Upper lobe of left lung (tissue), 4 donors: Measurements from ENCODE around the gene NDUFB10.

Experiments
- CTCF ChIP-seq, 6 experiments: fragments of 450-650 bp in 4 of 6; fragments of 200-600 bp in 2 of 6; sonication (generic) in 2 of 6; IDR thresholded peaks; one replicate each; pipeline ENCODE4 v1.5.1; 2016 to 2019; ENCODE audit warnings: antibody characterized with exemption in 6 of 6
- EP300 ChIP-seq, 4 donors: sonication (generic); formaldehyde crosslinking; IDR thresholded peaks; one replicate each; pipeline ENCODE4 v1.5.1; 2017; ENCODE audit warnings: antibody characterized with exemption in 4 of 4, control low read depth in 2 of 4
- POLR2A ChIP-seq, 4 donors: fragments of 450-650 bp; IDR thresholded peaks; one replicate each; pipeline ENCODE4 v1.5.1; 2016 to 2017; ENCODE audit warnings: antibody characterized with exemption in 4 of 4, mild to moderate bottlenecking in 2 of 4
- POLR2AphosphoS5 ChIP-seq, 2 donors: sonication (generic); formaldehyde crosslinking; IDR thresholded peaks; one replicate each; pipeline ENCODE4 v1.5.1; 2017; ENCODE audit warnings: antibody characterized with exemption in 2 of 2

GRCh38 chr16:1914988-1915387 is 44.4 kb upstream of the NDUFB10 start:
- TF ChIP-seq POLR2A (IDR thresholded peaks at IDR 0.05), result no peak
- TF ChIP-seq CTCF (IDR thresholded peaks at IDR 0.05), result no peak
- TF ChIP-seq POLR2AphosphoS5 (IDR thresholded peaks at IDR 0.05), result no peak
- no peak for TF ChIP-seq EP300 (IDR thresholded peaks at IDR 0.05)
